GM23338 (cell line): Measurements from ENCODE around the gene COX7A1. TPM values are rescaled to one million over a fixed set of nuclear protein-coding genes. Genes with fewer than 3 reads are reported as not detected.
A peak's percentile ranks its signal among the peaks of the same experiment; 100 is the strongest.

Experiments
- ATAC-seq: fragments of 200-7000 bp; cut with Tn5 transposase; 3 replicates; pipeline ENCODE4 v1.9.1; 2020
- DNase-seq: peaks from one replicate; pipeline ENCODE4 v3.0.0-alpha.2; 2015; ENCODE audit warnings: low spot score
- H2AFZ ChIP-seq: fragments of 200-600 bp; sonication (generic); 2 replicates; pipeline ENCODE4 v1.8.0; 2016; ENCODE audit warnings: antibody characterized with exemption, mild to moderate bottlenecking, moderate library complexity
- H3F3A ChIP-seq: fragments of 200-600 bp; sonication (generic); replicated peaks from 2 replicates; pipeline ENCODE4 v1.8.0; 2017; ENCODE audit warnings: antibody characterized with exemption, mixed run types, low read depth
- H3K27ac ChIP-seq: fragments of 200-600 bp; sonication (generic); 2 replicates; pipeline ENCODE4 v1.6.1; 2016; ENCODE audit warnings: low read depth
- H3K27me3 ChIP-seq: fragments of 200-600 bp; sonication (generic); 2 replicates; pipeline ENCODE4 v1.8.0; 2016; ENCODE audit warnings: mild to moderate bottlenecking, mixed run types, moderate library complexity; ENCODE audit not compliant: insufficient read depth
- H3K36me3 ChIP-seq: fragments of 200-600 bp; sonication (generic); 2 replicates; pipeline ENCODE4 v1.8.0; 2016; ENCODE audit warnings: mild to moderate bottlenecking; ENCODE audit not compliant: insufficient read depth
- H3K4me1 ChIP-seq: fragments of 200-600 bp; sonication (generic); 2 replicates; pipeline ENCODE4 v1.8.0; 2016; ENCODE audit warnings: mild to moderate bottlenecking, moderate library complexity; ENCODE audit not compliant: insufficient read depth
- H3K4me2 ChIP-seq: fragments of 200-600 bp; sonication (generic); 2 replicates; pipeline ENCODE4 v1.7.1; 2017; ENCODE audit warnings: mixed run types
- H3K4me3 ChIP-seq: fragments of 200-600 bp; sonication (generic); 2 replicates; pipeline ENCODE4 v1.6.1; 2016; ENCODE audit warnings: mixed run types
- H3K79me2 ChIP-seq: fragments of 200-600 bp; sonication (generic); replicated peaks from 2 replicates; pipeline ENCODE4 v1.8.0; 2017; ENCODE audit warnings: mild to moderate bottlenecking; ENCODE audit not compliant: insufficient read depth
- H3K9me2 ChIP-seq: fragments of 200-600 bp; sonication (generic); 2 replicates; pipeline ENCODE4 v1.8.0; 2017; ENCODE audit not compliant: insufficient read depth
- H4K20me1 ChIP-seq: fragments of 200-600 bp; sonication (generic); replicated peaks from 2 replicates; pipeline ENCODE4 v1.8.0; 2017; ENCODE audit warnings: mild to moderate bottlenecking; ENCODE audit not compliant: insufficient read depth
- H3K27ac Mint-ChIP-seq: 2 replicates; pipeline ENCODE4 v1.8.0; 2020; ENCODE audit warnings: inconsistent platforms, mild to moderate bottlenecking, moderate library complexity, mixed read lengths
- H3K27me3 Mint-ChIP-seq: 3 replicates; pipeline ENCODE4 v1.8.0; 2022; ENCODE audit warnings: low read depth, mild to moderate bottlenecking, moderate library complexity, mixed read lengths, inconsistent platforms; ENCODE audit not compliant: insufficient read depth, poor library complexity
- H3K36me3 Mint-ChIP-seq: 3 replicates; pipeline ENCODE4 v1.8.0; 2021; ENCODE audit warnings: low read depth, mild to moderate bottlenecking, inconsistent platforms, moderate library complexity, mixed read lengths
- H3K4me1 Mint-ChIP-seq: 3 replicates; pipeline ENCODE4 v1.8.0; 2020; ENCODE audit warnings: mild to moderate bottlenecking, inconsistent platforms, mixed read lengths
- H3K4me3 Mint-ChIP-seq: 3 replicates; pipeline ENCODE4 v1.8.0; 2021; ENCODE audit warnings: moderate library complexity, mild to moderate bottlenecking, inconsistent platforms, mixed read lengths
- H3K9me3 Mint-ChIP-seq: 3 replicates; pipeline ENCODE4 v1.8.0; 2020; ENCODE audit warnings: moderate library complexity, mild to moderate bottlenecking, inconsistent platforms, mixed read lengths
- CREB1 ChIP-seq: fragments of 250-450 bp; sonication (Bioruptor Pico); IDR thresholded peaks from 2 replicates; pipeline ENCODE4 v1.5.0; 2020; ENCODE audit warnings: low read depth, mild to moderate bottlenecking, moderate library complexity
- EZH2 ChIP-seq: fragments of 200-600 bp; sonication (generic); IDR thresholded peaks from one replicate; pipeline ENCODE4 v1.8.0; 2017; ENCODE audit warnings: antibody characterized with exemption, mild to moderate bottlenecking, low read depth; ENCODE audit not compliant: unreplicated experiment
- JUNB ChIP-seq: IDR thresholded peaks from one replicate; pipeline ENCODE4 v1.6.1; 2016; ENCODE audit warnings: antibody characterized with exemption; ENCODE audit not compliant: unreplicated experiment
- POLR2AphosphoS5 ChIP-seq: IDR thresholded peaks from 2 replicates; pipeline ENCODE4 v1.6.1; 2016; ENCODE audit warnings: antibody characterized with exemption, low read depth
- STAT1 ChIP-seq: IDR thresholded peaks from one replicate; pipeline ENCODE4 v1.6.1; 2016; ENCODE audit warnings: antibody characterized with exemption; ENCODE audit not compliant: unreplicated experiment
- ZNF114 ChIP-seq: fragments of 250-450 bp; sonication (Bioruptor Pico); IDR thresholded peaks from 2 replicates; pipeline ENCODE4 v1.5.0; 2020; ENCODE audit warnings: mild to moderate bottlenecking, moderate library complexity
- ZNF331 ChIP-seq: fragments of 250-450 bp; sonication (Bioruptor Pico); IDR thresholded peaks from 2 replicates; pipeline ENCODE4 v1.5.0; 2020; ENCODE audit warnings: low read depth, mild to moderate bottlenecking, moderate library complexity
- polyA plus RNA-seq: library from polyadenylated mRNA; unstranded; fragments of >200 nt; fragmentation: Nextera tagmentation; extraction: Ambion mirVana; gene quantifications from 2 replicates; pipeline ENCODE4 v1.2.1, GENCODE V29; 2016
- total RNA-seq: library from RNA; depleted of rRNA; stranded (reverse); fragments of >200 nt; shearing (Covaris generic); gene quantifications from 2 replicates; pipeline ENCODE4 v1.2.3, GENCODE V29; 2014
- TF ChIP-seq, protein P1 (sequence below): IDR thresholded peaks from 2 replicates; pipeline ENCODE4 v1.6.1; 2016; ENCODE audit warnings: antibody characterized with exemption
- TF ChIP-seq, protein P2 (sequence below): IDR thresholded peaks from one replicate; pipeline ENCODE4 v1.6.1; 2018; ENCODE audit warnings: antibody characterized with exemption; ENCODE audit not compliant: unreplicated experiment
- TF ChIP-seq, protein P3 (sequence below): fragments of 250-450 bp; sonication (Bioruptor Pico); IDR thresholded peaks from 2 replicates; pipeline ENCODE4 v1.5.0; 2020; ENCODE audit warnings: mild to moderate bottlenecking, moderate library complexity

Gene COX7A1
- total and polyA plus RNA-seq, 2 experiments from 2014 or later, result 0.52 to 5.5 TPM

DNA sequence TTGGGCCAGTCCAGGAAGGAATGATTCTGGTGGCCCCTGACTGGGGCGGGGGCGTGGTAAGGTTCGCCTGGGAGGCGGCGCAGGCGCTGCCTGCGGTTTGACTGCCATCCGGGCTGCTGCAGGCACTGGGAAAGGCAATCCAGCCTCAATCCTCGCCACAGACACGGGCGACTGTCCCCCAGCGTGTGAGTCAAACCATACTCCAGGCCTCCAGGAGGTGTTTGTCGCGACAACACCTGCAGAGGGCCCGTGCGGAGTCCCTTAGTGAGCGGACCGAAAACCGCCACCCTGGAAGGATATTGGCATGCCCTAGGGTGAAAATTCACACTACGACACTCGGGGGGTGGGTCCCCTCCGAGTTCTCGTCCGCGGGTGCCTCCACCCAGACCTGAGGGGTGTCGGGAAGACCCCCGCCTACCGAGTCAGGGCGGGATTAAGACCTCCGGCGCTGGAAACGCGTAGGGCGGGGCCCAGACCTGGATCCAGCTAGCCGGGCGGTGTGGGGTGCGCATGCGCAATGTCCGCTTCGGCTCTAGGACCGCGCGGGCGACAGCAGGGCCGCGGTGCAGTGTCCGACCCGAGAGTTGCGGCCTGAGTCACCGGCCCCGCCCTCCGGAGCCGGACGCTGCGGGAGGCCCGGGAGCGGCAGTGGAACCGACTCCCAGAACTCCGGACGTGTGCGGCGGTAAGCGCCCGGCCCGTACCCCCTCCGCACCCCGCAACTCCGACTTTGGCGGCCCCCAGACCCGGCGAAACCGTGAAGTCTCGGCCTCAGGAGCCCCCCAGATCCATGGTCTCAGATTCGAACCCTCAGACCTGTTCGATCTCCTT is 12.6 kb downstream of the COX7A1 start, which contains the start of gene CAPNS1:
Gene CAPNS1, plus strand, starts transcription at position 594 of the 831 bp plus-strand sequence. CDS start 946 bp downstream, outside the sequence.
- Histone ChIP-seq H3K4me2 (peak within 1 kb of the TSS; percentile 98), H3K9me2 (no peaks in the 10 kb centered on the region), H3K4me1 (no peaks in the 10 kb centered on the region; the same call in 1 of the 2 replicates), H3K27ac (peak within 1 kb of the TSS; percentile 96), H3K79me2 (peaks cover 6% of the 10 kb centered on the region), H2AFZ (peak within 1 kb of the TSS; percentile 98), H3K27me3 (no peaks in the 10 kb centered on the region), H3F3A (peaks cover 12% of the 10 kb centered on the region; the same call in 1 of the 2 replicates), H4K20me1 (no peaks in the 10 kb centered on the region), H3K4me3 (peak within 1 kb of the TSS; percentile 100), H3K36me3 (peaks cover 12% of the 10 kb centered on the region)
- Mint-ChIP-seq H3K27ac (peak within 1 kb of the TSS; percentile 99), H3K36me3 (peaks cover 28% of the 10 kb centered on the region), H3K27me3 (peaks cover 11% of the 10 kb centered on the region), H3K4me3 (peak within 1 kb of the TSS; percentile 100), H3K9me3 (no peaks in the 10 kb centered on the region), H3K4me1 (peaks cover 16% of the 10 kb centered on the region)
- ATAC-seq, result peak; percentile 69
- TF ChIP-seq, protein P1, sequence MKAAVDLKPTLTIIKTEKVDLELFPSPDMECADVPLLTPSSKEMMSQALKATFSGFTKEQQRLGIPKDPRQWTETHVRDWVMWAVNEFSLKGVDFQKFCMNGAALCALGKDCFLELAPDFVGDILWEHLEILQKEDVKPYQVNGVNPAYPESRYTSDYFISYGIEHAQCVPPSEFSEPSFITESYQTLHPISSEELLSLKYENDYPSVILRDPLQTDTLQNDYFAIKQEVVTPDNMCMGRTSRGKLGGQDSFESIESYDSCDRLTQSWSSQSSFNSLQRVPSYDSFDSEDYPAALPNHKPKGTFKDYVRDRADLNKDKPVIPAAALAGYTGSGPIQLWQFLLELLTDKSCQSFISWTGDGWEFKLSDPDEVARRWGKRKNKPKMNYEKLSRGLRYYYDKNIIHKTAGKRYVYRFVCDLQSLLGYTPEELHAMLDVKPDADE, result peak; percentile 51
- TF ChIP-seq CREB1 (CRISPR knock-in tag) (peak; percentile 59), POLR2AphosphoS5 (peak; percentile 83)
- TF ChIP-seq, protein P2, sequence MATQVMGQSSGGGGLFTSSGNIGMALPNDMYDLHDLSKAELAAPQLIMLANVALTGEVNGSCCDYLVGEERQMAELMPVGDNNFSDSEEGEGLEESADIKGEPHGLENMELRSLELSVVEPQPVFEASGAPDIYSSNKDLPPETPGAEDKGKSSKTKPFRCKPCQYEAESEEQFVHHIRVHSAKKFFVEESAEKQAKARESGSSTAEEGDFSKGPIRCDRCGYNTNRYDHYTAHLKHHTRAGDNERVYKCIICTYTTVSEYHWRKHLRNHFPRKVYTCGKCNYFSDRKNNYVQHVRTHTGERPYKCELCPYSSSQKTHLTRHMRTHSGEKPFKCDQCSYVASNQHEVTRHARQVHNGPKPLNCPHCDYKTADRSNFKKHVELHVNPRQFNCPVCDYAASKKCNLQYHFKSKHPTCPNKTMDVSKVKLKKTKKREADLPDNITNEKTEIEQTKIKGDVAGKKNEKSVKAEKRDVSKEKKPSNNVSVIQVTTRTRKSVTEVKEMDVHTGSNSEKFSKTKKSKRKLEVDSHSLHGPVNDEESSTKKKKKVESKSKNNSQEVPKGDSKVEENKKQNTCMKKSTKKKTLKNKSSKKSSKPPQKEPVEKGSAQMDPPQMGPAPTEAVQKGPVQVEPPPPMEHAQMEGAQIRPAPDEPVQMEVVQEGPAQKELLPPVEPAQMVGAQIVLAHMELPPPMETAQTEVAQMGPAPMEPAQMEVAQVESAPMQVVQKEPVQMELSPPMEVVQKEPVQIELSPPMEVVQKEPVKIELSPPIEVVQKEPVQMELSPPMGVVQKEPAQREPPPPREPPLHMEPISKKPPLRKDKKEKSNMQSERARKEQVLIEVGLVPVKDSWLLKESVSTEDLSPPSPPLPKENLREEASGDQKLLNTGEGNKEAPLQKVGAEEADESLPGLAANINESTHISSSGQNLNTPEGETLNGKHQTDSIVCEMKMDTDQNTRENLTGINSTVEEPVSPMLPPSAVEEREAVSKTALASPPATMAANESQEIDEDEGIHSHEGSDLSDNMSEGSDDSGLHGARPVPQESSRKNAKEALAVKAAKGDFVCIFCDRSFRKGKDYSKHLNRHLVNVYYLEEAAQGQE, result no peak
- peak; percentile 98 for DNase-seq

DNA sequence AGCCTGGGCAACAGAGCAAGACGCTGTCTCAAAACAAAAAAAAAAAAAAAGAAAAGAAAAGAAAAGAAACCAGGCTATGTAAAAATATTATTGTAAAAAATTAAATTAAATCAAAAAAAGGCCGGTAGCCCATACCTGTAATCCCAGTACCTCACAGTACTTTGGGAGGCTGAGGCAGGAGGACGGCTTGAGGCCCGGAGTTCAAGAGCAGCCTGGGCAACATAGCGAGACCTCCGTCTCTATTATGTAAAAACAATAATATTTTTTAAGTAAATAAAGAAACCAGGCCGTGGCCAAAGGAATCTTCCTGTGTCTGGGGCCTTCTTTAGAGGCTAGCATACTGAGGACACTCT is 13.2 kb downstream of the COX7A1 start:
- DNase-seq (no peak), ATAC-seq (no peak)
- Mint-ChIP-seq H3K36me3 (peaks cover 23% of the 10 kb centered on the region), H3K4me3 (peak overlapping the region; percentile 100), H3K27ac (no peak overlapping the region), H3K9me3 (no peaks in the 10 kb centered on the region), H3K27me3 (peaks cover 11% of the 10 kb centered on the region), H3K4me1 (peaks cover 16% of the 10 kb centered on the region)
- Histone ChIP-seq H3K79me2 (peaks cover 6% of the 10 kb centered on the region), H3K9me2 (no peaks in the 10 kb centered on the region), H3K36me3 (peaks cover 12% of the 10 kb centered on the region), H3K4me3 (peak overlapping the region; percentile 100), H3K4me1 (no peaks in the 10 kb centered on the region; the same call in 1 of the 2 replicates), H3K27ac (peak overlapping the region; percentile 79; the same call in 1 of the 2 replicates), H4K20me1 (no peaks in the 10 kb centered on the region), H3K27me3 (no peaks in the 10 kb centered on the region), H3K4me2 (peak overlapping the region; percentile 98), H2AFZ (peak overlapping the region; percentile 98), H3F3A (peaks cover 12% of the 10 kb centered on the region; the same call in 1 of the 2 replicates)
- TF ChIP-seq EZH2 (no peak), CREB1 (CRISPR knock-in tag) (no peak), ZNF331 (CRISPR knock-in tag) (no peak), STAT1 (no peak), ZNF114 (CRISPR knock-in tag) (no peak), JUNB (no peak)
- TF ChIP-seq, protein P3, sequence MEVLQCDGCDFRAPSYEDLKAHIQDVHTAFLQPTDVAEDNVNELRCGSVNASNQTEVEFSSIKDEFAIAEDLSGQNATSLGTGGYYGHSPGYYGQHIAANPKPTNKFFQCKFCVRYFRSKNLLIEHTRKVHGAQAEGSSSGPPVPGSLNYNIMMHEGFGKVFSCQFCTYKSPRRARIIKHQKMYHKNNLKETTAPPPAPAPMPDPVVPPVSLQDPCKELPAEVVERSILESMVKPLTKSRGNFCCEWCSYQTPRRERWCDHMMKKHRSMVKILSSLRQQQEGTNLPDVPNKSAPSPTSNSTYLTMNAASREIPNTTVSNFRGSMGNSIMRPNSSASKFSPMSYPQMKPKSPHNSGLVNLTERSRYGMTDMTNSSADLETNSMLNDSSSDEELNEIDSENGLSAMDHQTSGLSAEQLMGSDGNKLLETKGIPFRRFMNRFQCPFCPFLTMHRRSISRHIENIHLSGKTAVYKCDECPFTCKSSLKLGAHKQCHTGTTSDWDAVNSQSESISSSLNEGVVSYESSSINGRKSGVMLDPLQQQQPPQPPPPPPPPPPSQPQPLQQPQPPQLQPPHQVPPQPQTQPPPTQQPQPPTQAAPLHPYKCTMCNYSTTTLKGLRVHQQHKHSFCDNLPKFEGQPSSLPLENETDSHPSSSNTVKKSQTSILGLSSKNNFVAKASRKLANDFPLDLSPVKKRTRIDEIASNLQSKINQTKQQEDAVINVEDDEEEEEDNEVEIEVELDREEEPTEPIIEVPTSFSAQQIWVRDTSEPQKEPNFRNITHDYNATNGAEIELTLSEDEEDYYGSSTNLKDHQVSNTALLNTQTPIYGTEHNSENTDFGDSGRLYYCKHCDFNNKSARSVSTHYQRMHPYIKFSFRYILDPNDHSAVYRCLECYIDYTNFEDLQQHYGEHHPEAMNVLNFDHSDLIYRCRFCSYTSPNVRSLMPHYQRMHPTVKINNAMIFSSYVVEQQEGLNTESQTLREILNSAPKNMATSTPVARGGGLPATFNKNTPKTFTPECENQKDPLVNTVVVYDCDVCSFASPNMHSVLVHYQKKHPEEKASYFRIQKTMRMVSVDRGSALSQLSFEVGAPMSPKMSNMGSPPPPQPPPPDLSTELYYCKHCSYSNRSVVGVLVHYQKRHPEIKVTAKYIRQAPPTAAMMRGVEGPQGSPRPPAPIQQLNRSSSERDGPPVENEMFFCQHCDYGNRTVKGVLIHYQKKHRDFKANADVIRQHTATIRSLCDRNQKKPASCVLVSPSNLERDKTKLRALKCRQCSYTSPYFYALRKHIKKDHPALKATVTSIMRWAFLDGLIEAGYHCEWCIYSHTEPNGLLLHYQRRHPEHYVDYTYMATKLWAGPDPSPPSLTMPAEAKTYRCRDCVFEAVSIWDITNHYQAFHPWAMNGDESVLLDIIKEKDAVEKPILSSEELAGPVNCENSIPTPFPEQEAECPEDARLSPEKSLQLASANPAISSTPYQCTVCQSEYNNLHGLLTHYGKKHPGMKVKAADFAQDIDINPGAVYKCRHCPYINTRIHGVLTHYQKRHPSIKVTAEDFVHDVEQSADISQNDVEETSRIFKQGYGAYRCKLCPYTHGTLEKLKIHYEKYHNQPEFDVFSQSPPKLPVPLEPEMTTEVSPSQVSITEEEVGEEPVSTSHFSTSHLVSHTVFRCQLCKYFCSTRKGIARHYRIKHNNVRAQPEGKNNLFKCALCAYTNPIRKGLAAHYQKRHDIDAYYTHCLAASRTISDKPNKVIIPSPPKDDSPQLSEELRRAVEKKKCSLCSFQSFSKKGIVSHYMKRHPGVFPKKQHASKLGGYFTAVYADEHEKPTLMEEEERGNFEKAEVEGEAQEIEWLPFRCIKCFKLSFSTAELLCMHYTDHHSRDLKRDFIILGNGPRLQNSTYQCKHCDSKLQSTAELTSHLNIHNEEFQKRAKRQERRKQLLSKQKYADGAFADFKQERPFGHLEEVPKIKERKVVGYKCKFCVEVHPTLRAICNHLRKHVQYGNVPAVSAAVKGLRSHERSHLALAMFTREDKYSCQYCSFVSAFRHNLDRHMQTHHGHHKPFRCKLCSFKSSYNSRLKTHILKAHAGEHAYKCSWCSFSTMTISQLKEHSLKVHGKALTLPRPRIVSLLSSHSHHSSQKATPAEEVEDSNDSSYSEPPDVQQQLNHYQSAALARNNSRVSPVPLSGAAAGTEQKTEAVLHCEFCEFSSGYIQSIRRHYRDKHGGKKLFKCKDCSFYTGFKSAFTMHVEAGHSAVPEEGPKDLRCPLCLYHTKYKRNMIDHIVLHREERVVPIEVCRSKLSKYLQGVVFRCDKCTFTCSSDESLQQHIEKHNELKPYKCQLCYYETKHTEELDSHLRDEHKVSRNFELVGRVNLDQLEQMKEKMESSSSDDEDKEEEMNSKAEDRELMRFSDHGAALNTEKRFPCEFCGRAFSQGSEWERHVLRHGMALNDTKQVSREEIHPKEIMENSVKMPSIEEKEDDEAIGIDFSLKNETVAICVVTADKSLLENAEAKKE (CRISPR knock-in tag), result no peak
